Head of caudate nucleus (tissue), 42 donors: Measurements from ENCODE around the gene TMEM39A.
A peak's percentile ranks its signal among the peaks of the same experiment; 100 is the strongest.

ENCODE experiments used
- DNase-seq, 42 donors: peaks; one replicate each; pipeline versions ENCODE4 v3.0.0 to v3.0.0-alpha.2; 2020 to 2021; ENCODE audit warnings: mixed read lengths in 7 of 42
- intact Hi-C: fragments of 100-400 bp; cut with DNase I; formaldehyde crosslinking; loops from one replicate; pipeline ENCODE4 v1.15.0; 2022

TMEM39A gene

GRCh38 chr3:119408243-119408950, 55.0 kb downstream of the TMEM39A start:
- intact Hi-C loops = no loop called here
- DNase-seq = no peak

- intact Hi-C loops = no loop called here
- no peak for DNase-seq
Measured at GRCh38 chr3:119405315-119405714, 58.1 kb downstream of the TMEM39A start.

DNA sequence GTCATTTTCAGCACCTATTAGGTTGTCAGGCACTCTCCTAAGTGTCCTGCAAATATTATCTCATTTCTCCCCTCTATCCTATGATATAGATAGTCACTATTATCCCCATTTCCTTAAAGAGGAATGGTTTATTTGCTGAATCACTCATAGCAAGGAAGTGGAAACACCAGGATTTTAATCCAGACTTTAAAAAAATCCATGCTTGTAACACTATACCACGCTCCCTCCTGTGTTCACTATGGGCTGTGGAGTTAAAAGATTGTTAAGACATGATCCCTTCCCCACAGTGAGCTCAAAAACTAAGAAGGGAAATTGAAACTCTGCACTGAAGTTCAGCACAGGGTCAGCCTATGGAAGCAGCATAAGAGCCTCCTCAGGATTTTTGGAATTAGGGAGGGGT, 60.2 kb downstream of the TMEM39A start:
- no peak for DNase-seq
- intact Hi-C loops = no loop called here

- intact Hi-C loops = no loop called here
- DNase-seq = no peak
Measured at GRCh38 chr3:119402791-119403190, 60.6 kb downstream of the TMEM39A start.

GRCh38 chr3:119401503-119402440, 61.6 kb downstream of the TMEM39A start:
- intact Hi-C loops = no loop called here

DNA sequence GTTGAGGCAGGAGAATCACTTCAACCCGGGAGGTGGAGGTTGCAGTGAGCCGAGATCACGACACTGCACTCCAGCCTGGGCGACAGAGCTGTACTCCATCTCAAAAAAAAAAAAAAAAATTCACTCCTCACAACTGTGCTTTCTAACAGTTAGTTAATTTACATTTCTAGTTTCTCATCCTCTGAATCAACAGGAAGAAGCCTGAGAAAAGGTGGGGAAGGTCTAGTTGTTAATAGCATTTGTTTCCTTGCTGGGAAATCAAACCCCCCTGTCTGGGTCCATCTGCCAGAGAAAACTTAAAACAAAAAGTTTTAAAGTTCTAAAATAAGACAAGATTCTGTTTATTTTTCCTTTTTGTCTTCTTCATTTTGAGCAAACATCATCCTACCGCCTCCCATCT, 62.3 kb downstream of the TMEM39A start:
- intact Hi-C loops = no loop called here
- DNase-seq = no peak

More at GRCh38 chr3:119401503-119402440, 61.6 kb downstream of the TMEM39A start:
- no peak for DNase-seq

GRCh38 chr3:119400466-119400865, 62.9 kb downstream of the TMEM39A start:
- intact Hi-C loops = no loop called here

GRCh38 chr3:119396870-119397269, 66.5 kb downstream of the TMEM39A start:
- intact Hi-C loops = no loop called here
- DNase-seq = no peak

More at GRCh38 chr3:119400466-119400865, 62.9 kb downstream of the TMEM39A start:
- no peak for DNase-seq

DNA sequence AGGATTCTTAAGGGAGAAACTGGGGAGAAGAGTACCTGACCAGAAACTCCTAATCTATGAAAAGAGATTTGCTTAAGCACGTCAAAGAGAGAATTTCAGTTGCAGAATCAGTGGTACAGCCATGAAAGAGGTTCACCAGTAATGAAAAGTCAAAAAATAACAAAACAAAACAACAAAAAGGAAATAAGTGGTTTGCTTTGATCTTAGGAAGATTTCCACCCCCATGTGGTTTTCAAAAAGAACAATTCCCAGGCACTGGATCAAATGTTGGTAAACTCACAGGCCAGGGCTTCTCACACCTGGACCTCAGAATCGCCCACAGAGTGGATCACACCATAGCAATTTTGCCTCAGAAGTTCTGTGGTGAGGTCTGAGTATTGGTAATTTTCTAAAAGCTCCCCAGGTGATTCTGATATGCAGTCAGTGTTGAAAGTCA, 67.5 kb downstream of the TMEM39A start:
- intact Hi-C loops = no loop called here
- DNase-seq = no peak

DNA sequence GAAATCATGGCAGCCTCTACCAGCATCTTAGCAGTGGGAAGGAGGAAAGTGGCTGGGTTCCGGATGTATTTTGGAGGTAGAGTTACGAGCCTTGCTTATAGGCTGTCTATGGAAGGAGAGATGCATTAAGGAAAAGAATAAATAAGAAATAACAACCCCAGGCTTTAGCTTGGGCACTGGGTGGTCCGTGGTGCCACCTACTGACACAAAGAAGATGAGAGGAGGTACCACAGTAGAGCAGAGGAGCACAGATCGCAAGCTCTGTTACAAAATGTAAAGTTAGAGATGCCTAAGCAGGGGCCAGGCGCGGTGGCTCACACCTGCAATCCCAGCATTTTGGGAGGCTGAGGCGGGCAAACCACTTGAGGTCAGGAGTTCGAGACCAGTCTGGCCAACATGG, 74.8 kb downstream of the TMEM39A start:
- intact Hi-C loops = no loop called here
- DNase-seq = peak in 4 of 42 donors; percentile 8 to 42 (median 16)

DNA sequence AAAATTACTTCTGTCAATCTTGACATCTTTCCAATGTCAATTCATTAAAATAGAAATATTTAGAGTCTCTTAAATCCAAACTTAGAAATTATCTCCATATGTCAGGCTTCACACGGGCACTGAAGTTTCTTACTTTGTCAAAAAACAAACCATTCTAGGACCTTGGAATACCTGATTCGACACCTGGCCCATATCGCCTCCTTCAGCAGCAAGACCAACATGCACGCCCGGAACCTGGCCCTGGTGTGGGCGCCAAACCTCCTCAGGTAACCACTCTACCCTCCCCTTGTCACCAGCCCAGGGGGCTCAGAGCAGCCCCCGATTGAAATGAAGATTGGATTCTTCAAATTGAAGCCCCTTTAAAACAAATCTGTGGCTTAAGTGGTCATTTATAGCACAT, 81.3 kb downstream of the TMEM39A start:
- DNase-seq = no peak
- intact Hi-C loops = no loop called here

- intact Hi-C loops = no loop called here
Measured at GRCh38 chr3:119380697-119381096, 82.7 kb downstream of the TMEM39A start.

More at GRCh38 chr3:119380697-119381096, 82.7 kb downstream of the TMEM39A start:
- DNase-seq = no peak
